ENCODE results near the gene ABLIM2. TPM values are rescaled to one million over a fixed set of nuclear protein-coding genes. Genes with fewer than 3 reads are reported as not detected.

The ABLIM2 gene
- total and polyA plus RNA-seq, 2 experiments from 2014 or later, result 1.5 to 4.3 TPM

GRCh38 chr4:8081621-8082516, 76.7 kb downstream of the ABLIM2 start:
- no peak overlapping the region; the same call in 1 of the 2 replicates for H3K27ac Mint-ChIP-seq
- Histone ChIP-seq H4K20me1 (replicated peaks; ENCODE audit: insufficient read depth) (no peaks in the 10 kb centered on the region), H3K4me2 (no peak overlapping the region), H2AFZ (no peak overlapping the region), H3K27ac (ENCODE audit: low read depth) (no peak overlapping the region), H3F3A (replicated peaks; ENCODE audit: low read depth) (no peaks in the 10 kb centered on the region), H3K4me1 (ENCODE audit: insufficient read depth) (no peaks in the 10 kb centered on the region), H3K79me2 (replicated peaks; ENCODE audit: insufficient read depth) (no peaks in the 10 kb centered on the region), H3K9me2 (ENCODE audit: insufficient read depth) (no peaks in the 10 kb centered on the region), H3K4me3 (no peak overlapping the region), H3K36me3 (ENCODE audit: insufficient read depth) (no peaks in the 10 kb centered on the region), H3K27me3 (ENCODE audit: insufficient read depth) (no peaks in the 10 kb centered on the region)
- H3K9me3 Mint-ChIP-seq, result no peaks in the 10 kb centered on the region; the same call in 2 of the 3 replicates
- DNase-seq (ENCODE audit: low spot score), result no peak
- no peaks in the 10 kb centered on the region for H3K36me3 Mint-ChIP-seq (ENCODE audit: low read depth)
- H3K4me1 Mint-ChIP-seq, result peaks cover 38% of the 10 kb centered on the region
- ATAC-seq, result no peak
- TF ChIP-seq POLR2AphosphoS5 (IDR thresholded peaks at IDR 0.05; ENCODE audit: low read depth) (no peak), EZH2phosphoT487 (IDR thresholded peaks at IDR 0.05; ENCODE audit: unreplicated experiment) (no peak), NANOG (IDR thresholded peaks at IDR 0.05; ENCODE audit: borderline replicate concordance) (no peak), ZNF114 (CRISPR knock-in tag; IDR thresholded peaks at IDR 0.05) (no peak), EZH2 (IDR thresholded peaks at IDR 0.05; ENCODE audit: low read depth, unreplicated experiment) (no peak), ZNF331 (CRISPR knock-in tag; IDR thresholded peaks at IDR 0.05; ENCODE audit: low read depth) (no peak), REST (IDR thresholded peaks at IDR 0.05; ENCODE audit: unreplicated experiment) (no peak), STAT1 (IDR thresholded peaks at IDR 0.05; ENCODE audit: unreplicated experiment) (no peak), CREB1 (CRISPR knock-in tag; IDR thresholded peaks at IDR 0.05; ENCODE audit: low read depth) (no peak), ZNF462 (CRISPR knock-in tag; IDR thresholded peaks at IDR 0.05) (no peak)
- TF ChIP-seq, protein P1, sequence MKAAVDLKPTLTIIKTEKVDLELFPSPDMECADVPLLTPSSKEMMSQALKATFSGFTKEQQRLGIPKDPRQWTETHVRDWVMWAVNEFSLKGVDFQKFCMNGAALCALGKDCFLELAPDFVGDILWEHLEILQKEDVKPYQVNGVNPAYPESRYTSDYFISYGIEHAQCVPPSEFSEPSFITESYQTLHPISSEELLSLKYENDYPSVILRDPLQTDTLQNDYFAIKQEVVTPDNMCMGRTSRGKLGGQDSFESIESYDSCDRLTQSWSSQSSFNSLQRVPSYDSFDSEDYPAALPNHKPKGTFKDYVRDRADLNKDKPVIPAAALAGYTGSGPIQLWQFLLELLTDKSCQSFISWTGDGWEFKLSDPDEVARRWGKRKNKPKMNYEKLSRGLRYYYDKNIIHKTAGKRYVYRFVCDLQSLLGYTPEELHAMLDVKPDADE (IDR thresholded peaks at IDR 0.05), result no peak
- peaks cover 13% of the 10 kb centered on the region for H3K27me3 Mint-ChIP-seq (ENCODE audit: insufficient read depth, low read depth, poor library complexity)
- no peak overlapping the region for H3K4me3 Mint-ChIP-seq
